Measurements from ENCODE around the gene MNX1.

The MNX1 gene

GRCh38 chr7:157014635-157015555 lies 4.4 kb upstream of the MNX1 start:
- ATAC-seq (no peak), DNase-seq (no peak)

DNA sequence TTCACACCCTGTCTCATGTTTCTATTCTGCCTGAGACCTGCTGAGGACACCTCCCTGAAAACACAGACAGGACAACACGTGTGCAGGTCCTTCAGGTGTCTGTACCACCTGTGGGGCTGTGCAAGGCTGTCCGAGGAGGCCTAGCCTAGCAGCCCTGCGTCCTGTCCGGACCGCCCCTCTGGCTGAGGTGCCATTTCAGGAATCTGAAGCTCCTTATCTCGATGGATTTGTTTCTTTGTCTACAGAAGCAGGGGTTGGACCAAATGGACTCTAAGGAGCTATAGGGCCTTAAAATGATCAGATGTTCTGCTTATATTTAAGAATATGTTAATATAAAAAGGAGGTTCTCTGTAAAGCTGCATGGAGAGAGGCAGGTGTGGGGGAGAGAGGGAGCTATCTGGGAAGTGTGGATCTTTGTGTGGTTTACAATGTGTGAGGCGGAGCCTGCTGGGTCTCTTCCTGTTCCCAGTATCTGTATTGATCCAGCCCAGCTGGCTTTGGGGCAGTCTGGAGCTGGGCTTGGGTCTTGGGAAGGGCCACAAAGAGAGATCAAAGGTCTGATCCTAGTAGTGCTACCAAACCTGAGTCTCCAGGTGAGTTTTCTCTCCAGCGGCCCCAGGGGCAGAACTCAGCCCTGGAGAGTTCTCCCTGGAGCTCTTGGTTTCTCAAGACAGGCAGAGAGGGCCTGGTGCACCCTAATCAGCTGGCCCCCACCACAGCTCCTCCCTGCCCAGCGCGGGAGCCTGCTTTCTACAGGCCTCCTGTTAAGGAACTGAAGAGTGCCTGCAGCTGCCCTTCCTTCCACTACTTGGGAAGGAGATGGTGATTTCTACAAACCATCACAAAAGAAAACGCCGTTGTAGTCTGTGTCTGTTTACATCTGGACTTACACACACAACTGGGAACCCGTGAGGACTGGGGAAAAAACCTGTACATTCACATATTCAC lies 3.4 kb upstream of the MNX1 start:
- DNase-seq (no peak), ATAC-seq (no peak)

DNA sequence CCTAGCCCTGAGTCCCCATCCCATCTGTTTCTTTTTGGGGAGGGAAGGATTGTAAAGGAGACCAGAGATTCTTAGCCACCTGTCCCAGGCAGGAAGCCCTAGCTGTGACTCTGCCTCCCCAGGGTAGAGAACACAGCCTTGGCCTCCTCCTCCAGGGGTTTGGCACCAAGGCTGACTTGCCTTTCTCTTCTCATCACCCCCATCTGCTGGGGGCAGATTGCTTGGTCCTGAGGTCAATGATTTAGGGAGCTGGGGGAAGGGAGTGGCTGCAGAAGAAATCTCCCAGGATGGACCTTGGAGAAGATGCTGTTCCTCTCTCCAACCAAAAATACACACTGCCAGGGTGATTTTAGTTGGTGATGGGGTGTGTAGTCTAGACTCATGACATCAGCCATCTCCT lies 2.6 kb upstream of the MNX1 start:
- no peak for ATAC-seq

GRCh38 chr7:157012113-157012547 lies 1.7 kb upstream of the MNX1 start:
- no peak for ATAC-seq
- DNase-seq = no peak

More for the DNA sequence above, 2.6 kb upstream of the MNX1 start:
- DNase-seq = no peak

- DNase-seq (peak; percentile 10), ATAC-seq (no peak)
Measured at GRCh38 chr7:157011333-157012112, 1.1 kb upstream of the MNX1 start.

GRCh38 chr7:157009778-157010587 lies 480 bp downstream of the MNX1 start:
- ATAC-seq (no peak), DNase-seq (no peak)

DNA sequence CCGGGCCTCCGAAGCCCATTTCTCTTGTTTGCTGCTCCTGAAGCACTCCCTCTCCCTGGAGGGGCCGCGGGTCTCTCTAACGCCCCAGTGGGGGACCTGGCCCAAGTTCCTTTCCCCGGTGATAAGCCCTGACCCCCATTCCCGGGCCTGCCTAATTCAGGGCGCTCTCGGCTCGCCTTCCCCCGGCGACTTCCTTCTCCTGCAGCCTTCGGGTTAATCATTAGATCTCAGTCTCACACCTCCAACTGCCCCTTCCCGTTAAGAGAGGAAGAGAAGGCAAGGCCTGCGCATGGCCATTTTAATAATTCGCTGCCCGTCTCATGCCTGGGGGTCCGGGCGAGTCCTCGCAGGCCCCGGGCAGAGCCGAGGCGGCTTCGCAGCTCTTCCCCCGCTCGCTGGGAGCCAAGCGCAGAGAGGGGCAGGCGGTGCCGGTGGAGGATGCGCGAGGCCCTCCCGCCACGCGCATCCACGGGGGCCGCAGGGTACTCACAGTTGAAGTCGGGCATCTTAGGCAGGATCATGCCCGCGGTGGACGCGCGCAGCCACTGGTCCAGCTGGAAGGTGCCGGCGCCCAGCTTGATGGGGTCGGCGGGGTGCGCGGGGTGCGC lies 1.2 kb downstream of the MNX1 start:
- ATAC-seq = no peak
- no peak for DNase-seq

GRCh38 chr7:157008206-157009169 lies 2.0 kb downstream of the MNX1 start:
- ATAC-seq (no peak), DNase-seq (no peak)

DNA sequence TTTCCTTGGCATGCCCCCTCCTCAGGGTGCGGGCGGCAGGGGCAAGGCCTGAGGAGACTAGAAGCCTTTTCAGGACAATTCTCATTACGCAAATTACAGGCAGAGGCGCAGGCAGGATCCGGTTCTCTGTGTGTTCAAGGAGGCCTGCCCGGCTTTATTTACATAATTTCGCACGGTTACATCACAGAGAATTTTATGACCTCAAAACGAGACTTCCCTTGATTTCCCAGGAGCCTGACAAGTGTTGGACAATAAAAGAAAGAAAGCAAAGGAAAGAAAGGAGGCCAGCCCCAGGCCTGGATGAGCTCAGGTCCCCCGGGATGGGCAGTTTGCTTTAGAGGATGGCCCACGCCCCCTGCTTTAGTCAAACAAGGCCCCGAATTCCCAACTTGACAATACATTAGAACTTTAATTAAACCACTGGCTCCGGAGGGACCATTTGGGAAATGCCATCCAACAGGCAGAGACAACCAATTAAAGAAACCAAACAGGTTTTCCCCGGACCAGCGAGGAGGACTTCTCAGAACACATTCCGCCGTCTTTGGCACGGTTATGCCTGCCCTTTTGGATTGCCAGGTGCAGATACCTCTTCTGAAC lies 2.9 kb downstream of the MNX1 start:
- no peak for ATAC-seq
- no peak for DNase-seq

- ATAC-seq = no peak
- no peak for DNase-seq
Measured at GRCh38 chr7:157006829-157007469, 3.5 kb downstream of the MNX1 start.

DNA sequence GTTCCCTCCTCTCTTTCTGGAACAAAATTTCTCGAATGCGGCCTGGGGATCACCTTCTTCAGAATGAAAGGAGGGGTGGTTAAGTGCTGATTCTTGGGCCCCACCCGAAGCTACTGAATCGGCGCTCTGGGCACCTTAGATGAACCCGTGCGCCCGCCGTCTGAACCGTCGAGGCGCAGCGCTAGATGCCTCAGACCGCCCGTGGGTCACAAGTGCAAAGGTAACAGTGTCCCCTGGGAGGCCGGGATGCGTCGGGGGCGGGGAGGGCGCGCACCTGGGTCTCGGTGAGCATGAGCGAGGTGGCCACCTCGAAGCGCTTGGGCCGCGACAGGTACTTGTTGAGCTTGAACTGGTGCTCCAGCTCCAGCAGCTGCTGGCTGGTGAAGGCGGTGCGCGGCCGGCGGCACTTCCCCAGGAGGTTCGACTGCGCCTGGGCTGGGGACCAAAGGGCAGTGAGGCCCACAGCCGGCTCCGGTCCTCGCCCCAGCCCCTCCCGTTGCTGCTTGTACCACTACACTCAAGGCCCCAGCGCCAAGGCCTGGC lies 4.2 kb downstream of the MNX1 start:
- no peak for ATAC-seq
- peak; percentile 15 for DNase-seq

GRCh38 chr7:157005456-157006204 lies 4.8 kb downstream of the MNX1 start:
- DNase-seq (peak; percentile 23), ATAC-seq (no peak)

DNA sequence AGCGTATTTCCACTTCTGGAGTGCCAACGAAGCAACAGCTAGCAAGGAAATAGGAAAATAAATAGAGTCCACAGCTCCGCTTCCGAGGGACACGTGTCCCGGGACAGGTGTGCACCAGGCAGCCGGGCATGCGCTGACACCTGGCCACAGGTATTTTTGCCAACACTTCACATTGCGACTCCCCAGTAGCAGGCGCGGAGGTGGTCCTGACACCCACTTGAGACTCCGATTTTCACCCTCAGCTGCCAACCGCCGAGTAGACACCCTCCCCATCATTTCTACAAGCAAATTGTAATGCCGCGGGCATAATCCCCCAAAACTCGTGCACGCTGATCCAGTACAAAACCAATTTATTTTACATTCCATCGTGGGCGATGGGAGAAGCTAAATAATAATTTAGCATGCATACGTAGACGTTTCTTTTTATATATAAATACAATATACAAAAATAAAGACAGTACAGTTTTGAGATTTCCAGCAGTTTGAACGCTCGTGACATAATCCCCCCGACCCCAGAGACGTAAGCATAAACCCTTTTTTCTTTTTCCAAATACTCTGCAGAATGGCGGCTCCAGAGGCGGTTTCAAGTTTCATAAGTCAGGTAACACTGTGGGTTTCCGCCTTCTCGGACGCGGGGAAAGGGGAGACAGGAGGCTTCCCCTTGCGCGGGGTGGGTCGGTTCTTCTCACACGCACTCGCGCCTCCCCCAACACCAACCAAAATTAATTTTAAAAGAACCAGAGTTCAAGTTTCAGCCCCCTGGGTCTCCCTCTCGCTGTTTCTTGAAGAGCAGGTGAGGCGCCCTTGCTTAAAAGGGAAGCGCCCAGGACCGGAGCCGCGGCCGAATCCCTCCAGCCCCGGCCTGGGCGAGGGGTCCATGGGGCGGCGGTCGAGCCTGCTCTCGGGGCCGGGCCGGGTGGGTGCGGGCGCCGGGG lies 5.7 kb downstream of the MNX1 start:
- ATAC-seq (no peak), DNase-seq (peak; percentile 15)

- DNase-seq (peak; percentile 13), ATAC-seq (no peak)
Measured at GRCh38 chr7:157003756-157004520, 6.5 kb downstream of the MNX1 start.

DNA sequence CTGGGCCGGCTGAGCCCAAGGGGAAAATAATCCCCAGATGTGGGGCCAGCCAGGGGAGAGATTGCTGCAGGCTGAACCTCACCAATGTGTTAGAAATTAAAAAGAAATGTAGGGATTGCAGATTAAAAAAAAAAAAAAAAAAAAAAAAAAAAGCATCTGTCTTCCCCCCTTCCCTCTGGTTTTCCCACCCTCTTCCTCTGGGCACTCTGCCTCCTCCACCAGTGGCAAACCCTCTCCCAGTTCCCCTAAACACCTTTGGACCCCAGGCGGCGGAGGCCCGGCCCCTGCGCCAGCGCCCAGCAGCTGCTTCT lies 7.1 kb downstream of the MNX1 start:
- ATAC-seq (no peak), DNase-seq (no peak)

Measured in stimulated activated naive CD8-positive, alpha-beta T cell treated with anti-CD3 and anti-CD28 coated beads, Interleukin-15, Interleukin-2, amounts not matched to agents 100 U/mL and 50 U/mL, for 24 hours (primary cell).